ENCODE measurements around the gene USP9X. TPM values are rescaled to one million over a fixed set of nuclear protein-coding genes. Genes with fewer than 3 reads are reported as not detected.

USP9X gene
- total and polyA plus RNA-seq, 2 experiments from 2014 or later: 62.2 to 329 TPM

DNA sequence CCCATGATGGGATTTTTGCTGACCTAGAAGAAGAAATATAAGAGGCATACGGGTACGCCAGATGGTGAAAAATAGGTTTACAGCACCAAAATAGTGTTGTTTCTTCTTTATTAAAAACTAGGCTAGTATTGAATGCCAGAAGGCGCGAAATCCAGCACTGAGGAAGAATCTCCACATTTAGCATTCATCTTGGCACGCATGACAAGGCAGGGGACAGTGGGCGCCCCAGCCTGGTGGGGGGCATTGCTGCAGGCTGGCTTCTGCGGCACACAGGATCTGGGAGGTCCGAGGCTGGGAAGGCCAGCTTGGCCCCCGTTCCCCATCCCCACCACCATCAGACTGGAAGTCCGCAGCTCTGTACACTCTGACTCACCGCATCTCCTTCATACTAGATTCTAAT lies 173.0 kb downstream of the USP9X start:
- H3K4me3 Mint-ChIP-seq: no peak overlapping the region
- no peak overlapping the region for H3K4me2 ChIP-seq
- TF ChIP-seq ZNF114 (CRISPR knock-in tag; IDR thresholded peaks at IDR 0.05) (no peak), CREB1 (CRISPR knock-in tag; IDR thresholded peaks at IDR 0.05; ENCODE audit: low read depth) (no peak), JUNB (IDR thresholded peaks at IDR 0.05; ENCODE audit: unreplicated experiment) (no peak), NANOG (IDR thresholded peaks at IDR 0.05; ENCODE audit: borderline replicate concordance) (no peak), EZH2phosphoT487 (IDR thresholded peaks at IDR 0.05; ENCODE audit: unreplicated experiment) (no peak), POLR2AphosphoS5 (IDR thresholded peaks at IDR 0.05; ENCODE audit: low read depth) (no peak), STAT1 (IDR thresholded peaks at IDR 0.05; ENCODE audit: unreplicated experiment) (no peak), ZNF331 (CRISPR knock-in tag; IDR thresholded peaks at IDR 0.05; ENCODE audit: low read depth) (no peak), EZH2 (IDR thresholded peaks at IDR 0.05; ENCODE audit: low read depth, unreplicated experiment) (no peak)
- TF ChIP-seq, protein P1, sequence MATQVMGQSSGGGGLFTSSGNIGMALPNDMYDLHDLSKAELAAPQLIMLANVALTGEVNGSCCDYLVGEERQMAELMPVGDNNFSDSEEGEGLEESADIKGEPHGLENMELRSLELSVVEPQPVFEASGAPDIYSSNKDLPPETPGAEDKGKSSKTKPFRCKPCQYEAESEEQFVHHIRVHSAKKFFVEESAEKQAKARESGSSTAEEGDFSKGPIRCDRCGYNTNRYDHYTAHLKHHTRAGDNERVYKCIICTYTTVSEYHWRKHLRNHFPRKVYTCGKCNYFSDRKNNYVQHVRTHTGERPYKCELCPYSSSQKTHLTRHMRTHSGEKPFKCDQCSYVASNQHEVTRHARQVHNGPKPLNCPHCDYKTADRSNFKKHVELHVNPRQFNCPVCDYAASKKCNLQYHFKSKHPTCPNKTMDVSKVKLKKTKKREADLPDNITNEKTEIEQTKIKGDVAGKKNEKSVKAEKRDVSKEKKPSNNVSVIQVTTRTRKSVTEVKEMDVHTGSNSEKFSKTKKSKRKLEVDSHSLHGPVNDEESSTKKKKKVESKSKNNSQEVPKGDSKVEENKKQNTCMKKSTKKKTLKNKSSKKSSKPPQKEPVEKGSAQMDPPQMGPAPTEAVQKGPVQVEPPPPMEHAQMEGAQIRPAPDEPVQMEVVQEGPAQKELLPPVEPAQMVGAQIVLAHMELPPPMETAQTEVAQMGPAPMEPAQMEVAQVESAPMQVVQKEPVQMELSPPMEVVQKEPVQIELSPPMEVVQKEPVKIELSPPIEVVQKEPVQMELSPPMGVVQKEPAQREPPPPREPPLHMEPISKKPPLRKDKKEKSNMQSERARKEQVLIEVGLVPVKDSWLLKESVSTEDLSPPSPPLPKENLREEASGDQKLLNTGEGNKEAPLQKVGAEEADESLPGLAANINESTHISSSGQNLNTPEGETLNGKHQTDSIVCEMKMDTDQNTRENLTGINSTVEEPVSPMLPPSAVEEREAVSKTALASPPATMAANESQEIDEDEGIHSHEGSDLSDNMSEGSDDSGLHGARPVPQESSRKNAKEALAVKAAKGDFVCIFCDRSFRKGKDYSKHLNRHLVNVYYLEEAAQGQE (IDR thresholded peaks at IDR 0.05; ENCODE audit: unreplicated experiment): no peak
- TF ChIP-seq, protein P2, sequence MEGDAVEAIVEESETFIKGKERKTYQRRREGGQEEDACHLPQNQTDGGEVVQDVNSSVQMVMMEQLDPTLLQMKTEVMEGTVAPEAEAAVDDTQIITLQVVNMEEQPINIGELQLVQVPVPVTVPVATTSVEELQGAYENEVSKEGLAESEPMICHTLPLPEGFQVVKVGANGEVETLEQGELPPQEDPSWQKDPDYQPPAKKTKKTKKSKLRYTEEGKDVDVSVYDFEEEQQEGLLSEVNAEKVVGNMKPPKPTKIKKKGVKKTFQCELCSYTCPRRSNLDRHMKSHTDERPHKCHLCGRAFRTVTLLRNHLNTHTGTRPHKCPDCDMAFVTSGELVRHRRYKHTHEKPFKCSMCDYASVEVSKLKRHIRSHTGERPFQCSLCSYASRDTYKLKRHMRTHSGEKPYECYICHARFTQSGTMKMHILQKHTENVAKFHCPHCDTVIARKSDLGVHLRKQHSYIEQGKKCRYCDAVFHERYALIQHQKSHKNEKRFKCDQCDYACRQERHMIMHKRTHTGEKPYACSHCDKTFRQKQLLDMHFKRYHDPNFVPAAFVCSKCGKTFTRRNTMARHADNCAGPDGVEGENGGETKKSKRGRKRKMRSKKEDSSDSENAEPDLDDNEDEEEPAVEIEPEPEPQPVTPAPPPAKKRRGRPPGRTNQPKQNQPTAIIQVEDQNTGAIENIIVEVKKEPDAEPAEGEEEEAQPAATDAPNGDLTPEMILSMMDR (conservative IDR thresholded peaks at IDR 0.05; ENCODE audit: low read depth in 2 of 2): no peak
- TF ChIP-seq, protein P3, sequence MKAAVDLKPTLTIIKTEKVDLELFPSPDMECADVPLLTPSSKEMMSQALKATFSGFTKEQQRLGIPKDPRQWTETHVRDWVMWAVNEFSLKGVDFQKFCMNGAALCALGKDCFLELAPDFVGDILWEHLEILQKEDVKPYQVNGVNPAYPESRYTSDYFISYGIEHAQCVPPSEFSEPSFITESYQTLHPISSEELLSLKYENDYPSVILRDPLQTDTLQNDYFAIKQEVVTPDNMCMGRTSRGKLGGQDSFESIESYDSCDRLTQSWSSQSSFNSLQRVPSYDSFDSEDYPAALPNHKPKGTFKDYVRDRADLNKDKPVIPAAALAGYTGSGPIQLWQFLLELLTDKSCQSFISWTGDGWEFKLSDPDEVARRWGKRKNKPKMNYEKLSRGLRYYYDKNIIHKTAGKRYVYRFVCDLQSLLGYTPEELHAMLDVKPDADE (IDR thresholded peaks at IDR 0.05): no peak
- TF ChIP-seq, protein P4, sequence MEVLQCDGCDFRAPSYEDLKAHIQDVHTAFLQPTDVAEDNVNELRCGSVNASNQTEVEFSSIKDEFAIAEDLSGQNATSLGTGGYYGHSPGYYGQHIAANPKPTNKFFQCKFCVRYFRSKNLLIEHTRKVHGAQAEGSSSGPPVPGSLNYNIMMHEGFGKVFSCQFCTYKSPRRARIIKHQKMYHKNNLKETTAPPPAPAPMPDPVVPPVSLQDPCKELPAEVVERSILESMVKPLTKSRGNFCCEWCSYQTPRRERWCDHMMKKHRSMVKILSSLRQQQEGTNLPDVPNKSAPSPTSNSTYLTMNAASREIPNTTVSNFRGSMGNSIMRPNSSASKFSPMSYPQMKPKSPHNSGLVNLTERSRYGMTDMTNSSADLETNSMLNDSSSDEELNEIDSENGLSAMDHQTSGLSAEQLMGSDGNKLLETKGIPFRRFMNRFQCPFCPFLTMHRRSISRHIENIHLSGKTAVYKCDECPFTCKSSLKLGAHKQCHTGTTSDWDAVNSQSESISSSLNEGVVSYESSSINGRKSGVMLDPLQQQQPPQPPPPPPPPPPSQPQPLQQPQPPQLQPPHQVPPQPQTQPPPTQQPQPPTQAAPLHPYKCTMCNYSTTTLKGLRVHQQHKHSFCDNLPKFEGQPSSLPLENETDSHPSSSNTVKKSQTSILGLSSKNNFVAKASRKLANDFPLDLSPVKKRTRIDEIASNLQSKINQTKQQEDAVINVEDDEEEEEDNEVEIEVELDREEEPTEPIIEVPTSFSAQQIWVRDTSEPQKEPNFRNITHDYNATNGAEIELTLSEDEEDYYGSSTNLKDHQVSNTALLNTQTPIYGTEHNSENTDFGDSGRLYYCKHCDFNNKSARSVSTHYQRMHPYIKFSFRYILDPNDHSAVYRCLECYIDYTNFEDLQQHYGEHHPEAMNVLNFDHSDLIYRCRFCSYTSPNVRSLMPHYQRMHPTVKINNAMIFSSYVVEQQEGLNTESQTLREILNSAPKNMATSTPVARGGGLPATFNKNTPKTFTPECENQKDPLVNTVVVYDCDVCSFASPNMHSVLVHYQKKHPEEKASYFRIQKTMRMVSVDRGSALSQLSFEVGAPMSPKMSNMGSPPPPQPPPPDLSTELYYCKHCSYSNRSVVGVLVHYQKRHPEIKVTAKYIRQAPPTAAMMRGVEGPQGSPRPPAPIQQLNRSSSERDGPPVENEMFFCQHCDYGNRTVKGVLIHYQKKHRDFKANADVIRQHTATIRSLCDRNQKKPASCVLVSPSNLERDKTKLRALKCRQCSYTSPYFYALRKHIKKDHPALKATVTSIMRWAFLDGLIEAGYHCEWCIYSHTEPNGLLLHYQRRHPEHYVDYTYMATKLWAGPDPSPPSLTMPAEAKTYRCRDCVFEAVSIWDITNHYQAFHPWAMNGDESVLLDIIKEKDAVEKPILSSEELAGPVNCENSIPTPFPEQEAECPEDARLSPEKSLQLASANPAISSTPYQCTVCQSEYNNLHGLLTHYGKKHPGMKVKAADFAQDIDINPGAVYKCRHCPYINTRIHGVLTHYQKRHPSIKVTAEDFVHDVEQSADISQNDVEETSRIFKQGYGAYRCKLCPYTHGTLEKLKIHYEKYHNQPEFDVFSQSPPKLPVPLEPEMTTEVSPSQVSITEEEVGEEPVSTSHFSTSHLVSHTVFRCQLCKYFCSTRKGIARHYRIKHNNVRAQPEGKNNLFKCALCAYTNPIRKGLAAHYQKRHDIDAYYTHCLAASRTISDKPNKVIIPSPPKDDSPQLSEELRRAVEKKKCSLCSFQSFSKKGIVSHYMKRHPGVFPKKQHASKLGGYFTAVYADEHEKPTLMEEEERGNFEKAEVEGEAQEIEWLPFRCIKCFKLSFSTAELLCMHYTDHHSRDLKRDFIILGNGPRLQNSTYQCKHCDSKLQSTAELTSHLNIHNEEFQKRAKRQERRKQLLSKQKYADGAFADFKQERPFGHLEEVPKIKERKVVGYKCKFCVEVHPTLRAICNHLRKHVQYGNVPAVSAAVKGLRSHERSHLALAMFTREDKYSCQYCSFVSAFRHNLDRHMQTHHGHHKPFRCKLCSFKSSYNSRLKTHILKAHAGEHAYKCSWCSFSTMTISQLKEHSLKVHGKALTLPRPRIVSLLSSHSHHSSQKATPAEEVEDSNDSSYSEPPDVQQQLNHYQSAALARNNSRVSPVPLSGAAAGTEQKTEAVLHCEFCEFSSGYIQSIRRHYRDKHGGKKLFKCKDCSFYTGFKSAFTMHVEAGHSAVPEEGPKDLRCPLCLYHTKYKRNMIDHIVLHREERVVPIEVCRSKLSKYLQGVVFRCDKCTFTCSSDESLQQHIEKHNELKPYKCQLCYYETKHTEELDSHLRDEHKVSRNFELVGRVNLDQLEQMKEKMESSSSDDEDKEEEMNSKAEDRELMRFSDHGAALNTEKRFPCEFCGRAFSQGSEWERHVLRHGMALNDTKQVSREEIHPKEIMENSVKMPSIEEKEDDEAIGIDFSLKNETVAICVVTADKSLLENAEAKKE (CRISPR knock-in tag; IDR thresholded peaks at IDR 0.05): no peak
- H3K27ac ChIP-seq (ENCODE audit: low read depth): no peak overlapping the region
- no peak for DNase-seq (ENCODE audit: low spot score)
- no peak overlapping the region for H2AFZ ChIP-seq
- H3K4me3 ChIP-seq: no peak overlapping the region
- no peaks in the 10 kb centered on the region for H3K36me3 Mint-ChIP-seq (ENCODE audit: low read depth)
- H3K4me1 ChIP-seq (ENCODE audit: insufficient read depth): no peaks in the 10 kb centered on the region
- H3F3A ChIP-seq (replicated peaks; ENCODE audit: low read depth): no peaks in the 10 kb centered on the region
- no peaks in the 10 kb centered on the region for H3K9me2 ChIP-seq (ENCODE audit: insufficient read depth)
- H3K9me3 Mint-ChIP-seq: no peaks in the 10 kb centered on the region; the same call in 1 of the 3 replicates
- H3K4me1 Mint-ChIP-seq: no peaks in the 10 kb centered on the region
- H3K36me3 ChIP-seq (ENCODE audit: insufficient read depth): no peaks in the 10 kb centered on the region
- H3K27ac Mint-ChIP-seq: no peak overlapping the region
- H4K20me1 ChIP-seq (replicated peaks; ENCODE audit: insufficient read depth): no peaks in the 10 kb centered on the region
- H3K27me3 ChIP-seq (ENCODE audit: insufficient read depth): no peaks in the 10 kb centered on the region
- no peak for ATAC-seq
- no peaks in the 10 kb centered on the region for H3K79me2 ChIP-seq (replicated peaks; ENCODE audit: insufficient read depth)
- peaks cover 2% of the 10 kb centered on the region for H3K27me3 Mint-ChIP-seq (ENCODE audit: insufficient read depth, low read depth, poor library complexity)
